ENCODE results near the gene CCP110. TPM values are rescaled to one million over a fixed set of nuclear protein-coding genes. Genes with fewer than 3 reads are reported as not detected.

CCP110 gene
- total RNA-seq, 2 experiments from 2014 or later: 22.6 to 38.4 TPM

- Histone ChIP-seq H4K20me1 (ENCODE audit: insufficient read depth, low read length) (no peaks in the 10 kb centered on the region), H3K4me3 (ENCODE audit: low read depth, low read length, poor library complexity, severe bottlenecking) (no peak overlapping the region), H3K4me2 (ENCODE audit: low read length) (no peak overlapping the region), H3K79me2 (ENCODE audit: insufficient read depth, low read depth, low read length) (no peaks in the 10 kb centered on the region), H3K4me1 (ENCODE audit: insufficient read depth, low read length, poor library complexity, severe bottlenecking) (no peaks in the 10 kb centered on the region), H3K27ac (ENCODE audit: low read depth, low read length, poor library complexity, severe bottlenecking) (no peak overlapping the region), H3K9me3 (ENCODE audit: low read length) (no peaks in the 10 kb centered on the region), H3K36me3 (ENCODE audit: insufficient read depth, low read length) (peaks cover 50% of the 10 kb centered on the region), H2AFZ (ENCODE audit: low read length) (no peak overlapping the region), H3K9me2 (ENCODE audit: insufficient read depth, low read length) (no peaks in the 10 kb centered on the region)
- no TSS peak for BruUV-seq (replicated peaks)
- peak; percentile 24 for DNase-seq (ENCODE audit: low spot score)
- ChIA-PET CTCF (ENCODE audit: unreplicated experiment) (interaction anchor here (1.9 kb wide), 1 partner anchor 285 kb away, joined by 5 read pairs; no protein-coding TSS in a partner anchor), POLR2A (interaction anchor here (0.6 kb wide), 1 partner anchor 10 kb away, joined by 3 read pairs; no protein-coding TSS in a partner anchor)
- TF ChIP-seq CTCF (conservative IDR thresholded peaks at IDR 0.05; ENCODE audit: low read length) (peak; percentile 86), EZH2phosphoT487 (IDR thresholded peaks at IDR 0.05; ENCODE audit: borderline replicate concordance, low read depth, low read length) (no peak)
- intact Hi-C loops (cut with micrococcal nuclease; ENCODE audit: unreplicated experiment): loop anchor here (1.0 kb wide), 1 partner anchor 285 kb away; no protein-coding TSS in a partner anchor
These were observed 77.6 kb downstream of the CCP110 start for GRCh38 chr16:19601083-19601976.

Other genes starting within 250 kb of the CCP110 start
- gene CLEC19A, start 238.2 kb upstream of the CCP110 start, total RNA-seq (2014; rRNA removed; shearing (Covaris generic)): not detected in 2 replicates
- not detected in 2 replicates for gene CLEC19A, start 238.2 kb upstream of the CCP110 start, total RNA-seq (2022)
- gene TMC5, start 106.1 kb upstream of the CCP110 start, total RNA-seq (2014; rRNA removed; shearing (Covaris generic)): not detected in 2 replicates
- gene TMC5, start 106.1 kb upstream of the CCP110 start, total RNA-seq (2022): 0.18 TPM in 1 of 2 replicates, not detected in the other
- gene GDE1, start 1.8 kb upstream of the CCP110 start, total RNA-seq (2014; rRNA removed; shearing (Covaris generic)): 18.5 and 23.4 TPM in 2 replicates
- gene GDE1, start 1.8 kb upstream of the CCP110 start, total RNA-seq (2022): 30.8 and 33.5 TPM in 2 replicates
- 13.1 and 16.5 TPM in 2 replicates for gene VPS35L, start 31.8 kb downstream of the CCP110 start, total RNA-seq (2014; rRNA removed; shearing (Covaris generic))
- gene VPS35L, start 31.8 kb downstream of the CCP110 start, total RNA-seq (2022): 59.9 and 65.2 TPM in 2 replicates
- gene KNOP1, start 194.3 kb downstream of the CCP110 start, total RNA-seq (2014; rRNA removed; shearing (Covaris generic)): 19.7 and 37.9 TPM in 2 replicates
- 30.0 and 33.2 TPM in 2 replicates for gene KNOP1, start 194.3 kb downstream of the CCP110 start, total RNA-seq (2022)
- gene IQCK, start 194.3 kb downstream of the CCP110 start, total RNA-seq (2014; rRNA removed; shearing (Covaris generic)): 1.3 and 2.2 TPM in 2 replicates
- 2.7 and 4.3 TPM in 2 replicates for gene IQCK, start 194.3 kb downstream of the CCP110 start, total RNA-seq (2022)

Measured in OCI-LY7 (cell line).